ENCODE results near the gene NELFB. TPM values are rescaled to one million over a fixed set of nuclear protein-coding genes. Genes with fewer than 3 reads are reported as not detected.
A peak's percentile ranks its signal among the peaks of the same experiment; 100 is the strongest.

NELFB gene
- total RNA-seq, 4 donors from 2014 or later, result 28.1 to 90.5 (median 53.9) TPM

DNA sequence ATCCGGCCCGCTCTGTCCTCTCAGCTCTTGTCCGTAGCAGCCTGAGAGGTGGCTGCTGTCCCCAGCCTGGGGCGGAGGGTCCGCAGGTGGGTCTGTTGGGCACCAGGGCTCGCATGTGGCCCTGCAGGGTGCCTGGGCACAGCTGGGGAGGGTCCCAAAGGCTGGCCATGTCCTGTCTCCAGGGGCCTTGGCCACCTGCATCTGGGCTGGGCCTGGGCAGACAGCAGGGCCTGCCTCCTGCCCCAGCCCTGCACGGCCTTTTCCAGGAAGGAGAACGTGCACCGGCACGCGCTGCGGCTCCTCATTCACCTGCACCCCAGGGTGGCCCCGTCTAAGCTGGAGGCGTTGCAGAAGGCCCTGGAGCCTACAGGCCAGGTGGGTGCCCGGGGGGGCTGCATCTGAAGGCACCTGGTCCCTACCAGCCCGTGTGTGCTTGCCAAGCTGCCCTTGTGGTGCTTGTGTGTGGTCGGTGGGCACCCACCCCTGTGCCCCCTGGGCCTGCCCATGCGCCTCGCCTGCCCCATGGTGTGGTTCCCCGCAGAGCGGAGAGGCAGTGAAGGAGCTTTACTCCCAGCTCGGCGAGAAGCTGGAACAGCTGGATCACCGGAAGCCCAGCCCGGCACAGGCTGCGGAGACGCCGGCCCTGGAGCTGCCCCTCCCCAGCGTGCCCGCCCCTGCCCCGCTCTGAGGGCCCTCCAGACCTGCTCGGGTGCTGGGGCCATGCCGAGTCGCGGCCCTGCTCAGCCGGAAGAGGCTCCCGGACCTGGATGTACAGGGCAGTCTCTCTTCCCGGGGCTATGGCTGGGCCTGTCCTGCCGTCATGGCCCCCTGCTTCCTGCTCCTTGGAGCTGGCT lies 17.3 kb downstream of the NELFB start:
- in situ Hi-C loops (cut with MboI; ENCODE audit: low pct_ligation_motif_present in 1 of 4, low pct_unique_long_range_greater_than_20kb in 1 of 4, low sequenced_read_pairs in 3 of 4), result no loop called here
- H3K27me3 ChIP-seq, result no peaks in the 10 kb centered on the region
- H3K4me3 ChIP-seq, result no peak overlapping the region
- peaks cover 0 to 15% (median 8%) of the 10 kb centered on the region in 4 donors for H3K36me3 ChIP-seq
- H3K27ac ChIP-seq, result no peak overlapping the region
- WGBS, 2 donors (ENCODE audit: low coverage in 1 of 2), result 88% methylated on average over 22 of the region's 39 CpGs; no CpG with 5 or more reads in 1 of the 2 donors
- intact Hi-C loops (cut with DNase I; ENCODE audit: low total_unique reads), result no loop called here
- H3K4me1 ChIP-seq, result peaks cover 25 to 57% (median 40%) of the 10 kb centered on the region in 4 donors
- DNase-seq, result no peak
- no peaks in the 10 kb centered on the region for H3K9me3 ChIP-seq
- TF ChIP-seq POLR2A (IDR thresholded peaks at IDR 0.05), result no peak
- TF ChIP-seq, protein P1, sequence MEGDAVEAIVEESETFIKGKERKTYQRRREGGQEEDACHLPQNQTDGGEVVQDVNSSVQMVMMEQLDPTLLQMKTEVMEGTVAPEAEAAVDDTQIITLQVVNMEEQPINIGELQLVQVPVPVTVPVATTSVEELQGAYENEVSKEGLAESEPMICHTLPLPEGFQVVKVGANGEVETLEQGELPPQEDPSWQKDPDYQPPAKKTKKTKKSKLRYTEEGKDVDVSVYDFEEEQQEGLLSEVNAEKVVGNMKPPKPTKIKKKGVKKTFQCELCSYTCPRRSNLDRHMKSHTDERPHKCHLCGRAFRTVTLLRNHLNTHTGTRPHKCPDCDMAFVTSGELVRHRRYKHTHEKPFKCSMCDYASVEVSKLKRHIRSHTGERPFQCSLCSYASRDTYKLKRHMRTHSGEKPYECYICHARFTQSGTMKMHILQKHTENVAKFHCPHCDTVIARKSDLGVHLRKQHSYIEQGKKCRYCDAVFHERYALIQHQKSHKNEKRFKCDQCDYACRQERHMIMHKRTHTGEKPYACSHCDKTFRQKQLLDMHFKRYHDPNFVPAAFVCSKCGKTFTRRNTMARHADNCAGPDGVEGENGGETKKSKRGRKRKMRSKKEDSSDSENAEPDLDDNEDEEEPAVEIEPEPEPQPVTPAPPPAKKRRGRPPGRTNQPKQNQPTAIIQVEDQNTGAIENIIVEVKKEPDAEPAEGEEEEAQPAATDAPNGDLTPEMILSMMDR (IDR thresholded peaks at IDR 0.05), result no peak
- no peak for TF ChIP-seq EP300 (IDR thresholded peaks at IDR 0.05; ENCODE audit: low read depth)
- TF ChIP-seq POLR2AphosphoS5 (IDR thresholded peaks at IDR 0.05), result no peak

GRCh38 chr9:137273095-137273490 lies 18.0 kb downstream of the NELFB start:
- DNase-seq, result no peak
- H3K9me3 ChIP-seq, result no peaks in the 10 kb centered on the region
- TF ChIP-seq POLR2A (IDR thresholded peaks at IDR 0.05) (no peak), EP300 (IDR thresholded peaks at IDR 0.05; ENCODE audit: low read depth) (no peak), POLR2AphosphoS5 (IDR thresholded peaks at IDR 0.05) (no peak)
- TF ChIP-seq, protein P1 (IDR thresholded peaks at IDR 0.05), result no peak
- no peak overlapping the region for H3K4me3 ChIP-seq
- H3K36me3 ChIP-seq, result peaks cover 0 to 15% (median 5%) of the 10 kb centered on the region in 4 donors
- H3K27me3 ChIP-seq, result no peaks in the 10 kb centered on the region
- no peak overlapping the region for H3K27ac ChIP-seq
- peaks cover 25 to 52% (median 36%) of the 10 kb centered on the region in 4 donors for H3K4me1 ChIP-seq
- intact Hi-C loops (cut with DNase I; ENCODE audit: low total_unique reads) (no loop called here), in situ Hi-C loops (cut with MboI; ENCODE audit: low pct_ligation_motif_present in 1 of 4, low pct_unique_long_range_greater_than_20kb in 1 of 4, low sequenced_read_pairs in 3 of 4) (no loop called here)
- 70% methylated on average over 12 of the region's 13 CpGs; no CpG with 5 or more reads in 1 of the 2 donors for WGBS, 2 donors (ENCODE audit: low coverage in 1 of 2)

- in situ Hi-C loops (cut with MboI; ENCODE audit: low pct_ligation_motif_present in 1 of 4, low pct_unique_long_range_greater_than_20kb in 1 of 4, low sequenced_read_pairs in 3 of 4), result no loop called here
- H3K36me3 ChIP-seq, result peaks cover 0 to 15% (median 5%) of the 10 kb centered on the region in 4 donors
Observed at GRCh38 chr9:137273611-137274320, 18.6 kb downstream of the NELFB start.

GRCh38 chr9:137275203-137275587 lies 20.1 kb downstream of the NELFB start:
- Histone ChIP-seq H3K4me3 (no peak overlapping the region), H3K4me1 (peaks cover 13 to 44% (median 22%) of the 10 kb centered on the region in 4 donors), H3K27me3 (no peaks in the 10 kb centered on the region), H3K36me3 (peaks cover 0 to 15% (median 5%) of the 10 kb centered on the region in 4 donors), H3K9me3 (no peaks in the 10 kb centered on the region), H3K27ac (peak overlapping the region in 2 of 4 donors; percentile 5 to 79)
- no peak for DNase-seq
- in situ Hi-C loops (cut with MboI; ENCODE audit: low pct_ligation_motif_present in 1 of 4, low pct_unique_long_range_greater_than_20kb in 1 of 4, low sequenced_read_pairs in 3 of 4), result loop anchor here in 2 of 4 donors (25.0 kb wide), 1 partner anchor 137 kb away; the partner anchor contains the start of genes EXD3 (in 2 of the 2) and NOXA1 (in 2 of the 2)
- intact Hi-C loops (cut with DNase I; ENCODE audit: low total_unique reads), result no loop called here
- TF ChIP-seq EP300 (IDR thresholded peaks at IDR 0.05; ENCODE audit: low read depth) (no peak), POLR2A (IDR thresholded peaks at IDR 0.05) (no peak)
- TF ChIP-seq, protein P1 (IDR thresholded peaks at IDR 0.05), result no peak
- WGBS, 2 donors (ENCODE audit: low coverage in 1 of 2), result 82 to 87% methylated on average over 3 to 10 of the region's 10 CpGs

More at GRCh38 chr9:137273611-137274320, 18.6 kb downstream of the NELFB start:
- H3K9me3 ChIP-seq, result no peaks in the 10 kb centered on the region
- peaks cover 22 to 47% (median 30%) of the 10 kb centered on the region in 4 donors for H3K4me1 ChIP-seq
- no peak for TF ChIP-seq EP300 (IDR thresholded peaks at IDR 0.05; ENCODE audit: low read depth)
- peak in 2 of 3 donors; percentile 31 to 37 for TF ChIP-seq POLR2AphosphoS5 (IDR thresholded peaks at IDR 0.05)
- intact Hi-C loops (cut with DNase I; ENCODE audit: low total_unique reads), result no loop called here
- no peak overlapping the region for H3K4me3 ChIP-seq
- no peak for DNase-seq
- H3K27ac ChIP-seq, result peak overlapping the region; percentile 60 to 79 (median 76)
- WGBS, 2 donors (ENCODE audit: low coverage in 1 of 2), result 45 to 47% methylated on average over 2 to 11 of the region's 15 CpGs
- H3K27me3 ChIP-seq, result no peaks in the 10 kb centered on the region

All from transverse colon (tissue), 4 donors.